Activated naive CD8-positive, alpha-beta T cell treated with anti-CD3 and anti-CD28 coated beads, Interleukin-2, amount 10 ng/mL, durations not matched to agents 7 days and 5 days (primary cell): ENCODE measurements around the gene DLEC1. TPM values are rescaled to one million over a fixed set of nuclear protein-coding genes. Genes with fewer than 3 reads are reported as not detected.

ENCODE experiments used
- ATAC-seq: fragments of 150-1000 bp; cut with Tn5 transposase; one replicate; pipeline ENCODE4 v1.10.0; 2021; ENCODE audit warnings: low read depth, moderate library complexity
- POLR2A ChIA-PET: fragments of 350-600 bp; sonication (Branson Sonifier 250); formaldehyde crosslinking; loops from one replicate; lab custom pipeline; 2021; ENCODE audit warnings: antibody characterized with exemption; lab: Charles Lee
- DNase-seq: peaks from one replicate; pipeline ENCODE4 v3.0.0; 2021
- H3K27ac Mint-ChIP-seq: one replicate; pipeline ENCODE4 v1.8.0; 2022; ENCODE audit warnings: mild to moderate bottlenecking, mixed read lengths
- H3K27me3 Mint-ChIP-seq: one replicate; pipeline ENCODE4 v1.8.0; 2022; ENCODE audit warnings: mild to moderate bottlenecking, moderate library complexity, mixed read lengths
- H3K36me3 Mint-ChIP-seq: one replicate; pipeline ENCODE4 v1.8.0; 2021; ENCODE audit warnings: mild to moderate bottlenecking, mixed read lengths
- H3K4me1 Mint-ChIP-seq: one replicate; pipeline ENCODE4 v1.8.0; 2021; ENCODE audit warnings: mixed read lengths
- H3K4me3 Mint-ChIP-seq: one replicate; pipeline ENCODE4 v1.8.0; 2022; ENCODE audit warnings: mild to moderate bottlenecking, moderate library complexity, mixed read lengths
- H3K9me3 Mint-ChIP-seq: one replicate; pipeline ENCODE4 v1.8.0; 2021; ENCODE audit warnings: mixed read lengths
- total RNA-seq, 2 experiments: library from RNA; stranded (reverse); gene quantifications; one replicate each; pipeline ENCODE4 v1.2.3, GENCODE V29; 2021

The DLEC1 gene, protein sequence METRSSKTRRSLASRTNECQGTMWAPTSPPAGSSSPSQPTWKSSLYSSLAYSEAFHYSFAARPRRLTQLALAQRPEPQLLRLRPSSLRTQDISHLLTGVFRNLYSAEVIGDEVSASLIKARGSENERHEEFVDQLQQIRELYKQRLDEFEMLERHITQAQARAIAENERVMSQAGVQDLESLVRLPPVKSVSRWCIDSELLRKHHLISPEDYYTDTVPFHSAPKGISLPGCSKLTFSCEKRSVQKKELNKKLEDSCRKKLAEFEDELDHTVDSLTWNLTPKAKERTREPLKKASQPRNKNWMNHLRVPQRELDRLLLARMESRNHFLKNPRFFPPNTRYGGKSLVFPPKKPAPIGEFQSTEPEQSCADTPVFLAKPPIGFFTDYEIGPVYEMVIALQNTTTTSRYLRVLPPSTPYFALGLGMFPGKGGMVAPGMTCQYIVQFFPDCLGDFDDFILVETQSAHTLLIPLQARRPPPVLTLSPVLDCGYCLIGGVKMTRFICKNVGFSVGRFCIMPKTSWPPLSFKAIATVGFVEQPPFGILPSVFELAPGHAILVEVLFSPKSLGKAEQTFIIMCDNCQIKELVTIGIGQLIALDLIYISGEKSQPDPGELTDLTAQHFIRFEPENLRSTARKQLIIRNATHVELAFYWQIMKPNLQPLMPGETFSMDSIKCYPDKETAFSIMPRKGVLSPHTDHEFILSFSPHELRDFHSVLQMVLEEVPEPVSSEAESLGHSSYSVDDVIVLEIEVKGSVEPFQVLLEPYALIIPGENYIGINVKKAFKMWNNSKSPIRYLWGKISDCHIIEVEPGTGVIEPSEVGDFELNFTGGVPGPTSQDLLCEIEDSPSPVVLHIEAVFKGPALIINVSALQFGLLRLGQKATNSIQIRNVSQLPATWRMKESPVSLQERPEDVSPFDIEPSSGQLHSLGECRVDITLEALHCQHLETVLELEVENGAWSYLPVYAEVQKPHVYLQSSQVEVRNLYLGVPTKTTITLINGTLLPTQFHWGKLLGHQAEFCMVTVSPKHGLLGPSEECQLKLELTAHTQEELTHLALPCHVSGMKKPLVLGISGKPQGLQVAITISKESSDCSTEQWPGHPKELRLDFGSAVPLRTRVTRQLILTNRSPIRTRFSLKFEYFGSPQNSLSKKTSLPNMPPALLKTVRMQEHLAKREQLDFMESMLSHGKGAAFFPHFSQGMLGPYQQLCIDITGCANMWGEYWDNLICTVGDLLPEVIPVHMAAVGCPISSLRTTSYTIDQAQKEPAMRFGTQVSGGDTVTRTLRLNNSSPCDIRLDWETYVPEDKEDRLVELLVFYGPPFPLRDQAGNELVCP (N-terminal part only)
- total RNA-seq = 1 to 10 TPM; 3.2 to 3.7 TPM

DNA sequence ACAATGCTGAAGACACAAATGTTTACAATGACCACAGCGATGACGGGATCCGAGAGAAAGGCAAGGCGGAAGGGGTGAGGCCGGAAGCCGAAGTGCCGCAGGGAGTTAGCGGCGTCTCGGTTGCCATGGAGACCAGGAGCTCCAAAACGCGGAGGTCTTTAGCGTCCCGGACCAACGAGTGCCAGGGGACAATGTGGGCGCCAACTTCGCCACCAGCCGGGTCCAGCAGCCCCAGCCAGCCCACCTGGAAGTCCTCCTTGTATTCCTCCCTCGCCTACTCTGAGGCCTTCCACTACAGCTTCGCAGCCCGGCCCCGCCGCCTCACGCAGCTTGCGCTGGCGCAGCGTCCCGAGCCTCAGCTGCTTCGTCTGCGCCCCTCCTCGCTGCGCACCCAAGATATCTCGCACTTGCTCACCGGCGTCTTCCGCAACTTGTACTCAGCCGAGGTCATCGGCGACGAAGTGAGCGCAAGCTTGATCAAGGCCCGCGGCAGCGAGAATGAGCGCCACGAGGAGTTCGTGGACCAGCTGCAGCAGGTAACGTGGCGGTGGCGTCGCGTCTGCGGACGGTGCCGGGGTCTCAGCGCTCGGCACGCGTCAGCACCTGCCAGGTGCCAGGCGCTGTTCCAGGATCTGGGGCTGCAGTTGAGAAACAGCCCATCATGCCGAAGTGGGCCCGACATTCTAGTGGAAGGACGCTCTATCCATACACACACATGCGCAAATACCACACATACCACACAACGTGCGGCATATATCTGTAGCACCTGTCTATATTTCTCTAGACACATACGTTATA is at the start of gene DLEC1:
Gene DLEC1, plus strand, starts transcription at position 108 of the 798 bp plus-strand sequence. Its CDS starts 18 bp downstream, at position 126.
- peak within 1 kb of the TSS; percentile 66 for H3K4me3 Mint-ChIP-seq
- POLR2A ChIA-PET = interaction anchor here (0.7 to 1.5 kb wide), 5 partner anchors 10 to 126 kb away, joined by 3 to 10 read pairs (median 7); partner anchors contain the start of genes ACAA1, OXSR1 and PLCD1
- peaks cover 7% of the 10 kb centered on the region for H3K9me3 Mint-ChIP-seq
- peak; percentile 70 for ATAC-seq
- no peaks in the 10 kb centered on the region for H3K27me3 Mint-ChIP-seq
- peaks cover 4% of the 10 kb centered on the region for H3K36me3 Mint-ChIP-seq
- H3K4me1 Mint-ChIP-seq = peaks cover 27% of the 10 kb centered on the region
- peak within 1 kb of the TSS; percentile 94 for H3K27ac Mint-ChIP-seq
- DNase-seq = peak; percentile 83

DNA sequence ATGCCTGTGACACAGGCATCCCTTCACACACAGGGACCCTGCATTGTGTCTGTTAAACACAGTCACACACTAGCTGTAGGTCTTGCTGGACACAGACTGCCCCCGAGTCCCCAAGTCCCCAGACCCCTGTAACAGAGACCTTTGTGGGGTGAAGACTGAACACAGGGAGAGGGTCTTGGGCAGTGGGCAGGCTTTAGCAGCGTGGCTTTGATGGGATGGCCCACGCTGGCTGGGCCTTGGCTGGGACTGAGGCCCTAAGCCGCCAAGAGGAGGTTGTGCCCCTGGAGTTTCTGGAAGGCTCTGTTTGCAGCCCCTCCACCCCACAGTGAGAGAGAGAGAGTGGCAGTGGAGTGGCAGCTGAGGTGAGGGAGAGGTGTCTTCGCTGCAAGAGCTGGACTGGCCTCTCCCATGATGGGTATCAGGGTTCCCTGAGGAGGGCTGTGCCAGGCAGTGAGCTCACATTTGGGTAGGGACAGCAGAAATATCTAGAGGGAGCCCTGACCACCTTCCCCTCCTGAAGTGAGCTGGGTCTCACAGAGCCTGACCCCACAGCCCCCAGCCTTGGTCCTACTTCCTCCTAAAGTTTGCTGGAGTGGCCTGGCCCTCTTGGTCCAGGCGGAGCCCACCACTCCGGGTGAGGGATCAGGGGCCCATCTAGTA is 49.1 kb upstream of the DLEC1 start:
- Mint-ChIP-seq H3K4me1 (peaks cover 10% of the 10 kb centered on the region), H3K4me3 (no peak overlapping the region), H3K27ac (no peak overlapping the region), H3K27me3 (no peaks in the 10 kb centered on the region), H3K36me3 (no peaks in the 10 kb centered on the region), H3K9me3 (no peaks in the 10 kb centered on the region)
- POLR2A ChIA-PET = no interaction called here
- ATAC-seq (no peak), DNase-seq (no peak)

DNA sequence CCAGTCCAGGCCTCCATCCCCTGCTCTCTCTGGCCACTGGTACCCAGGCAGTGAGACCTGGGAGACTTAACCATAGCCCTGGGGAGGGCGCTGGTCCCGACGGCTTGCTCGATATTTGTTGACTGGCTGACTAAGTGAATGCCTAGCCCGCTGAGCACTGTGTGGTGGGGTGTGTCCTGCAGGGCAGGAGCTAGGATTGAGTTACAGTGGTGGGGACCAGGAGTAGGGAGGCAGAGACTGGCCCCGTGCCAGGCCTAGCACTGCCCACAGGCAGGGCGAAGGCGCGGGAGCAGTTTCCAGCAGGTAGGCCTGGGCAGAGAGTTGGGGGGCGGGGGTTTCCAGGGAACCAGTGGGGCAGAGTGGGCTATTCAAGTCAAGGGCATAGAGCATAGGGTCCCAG is 48.5 kb upstream of the DLEC1 start, which contains the start of gene VILL:
Gene VILL, plus strand, starts transcription at position 260 of the 400 bp plus-strand sequence. CDS start 2,887 bp downstream, outside the sequence.
- peaks cover under 1% of the 10 kb centered on the region for H3K36me3 Mint-ChIP-seq
- ATAC-seq (no peak), DNase-seq (no peak)
- no peaks in the 10 kb centered on the region for H3K9me3 Mint-ChIP-seq
- POLR2A ChIA-PET = no interaction called here
- no peaks in the 10 kb centered on the region for H3K27me3 Mint-ChIP-seq
- H3K4me3 Mint-ChIP-seq = no peak within 1 kb of the TSS
- peaks cover 16% of the 10 kb centered on the region for H3K4me1 Mint-ChIP-seq
- H3K27ac Mint-ChIP-seq = no peak within 1 kb of the TSS

DNA sequence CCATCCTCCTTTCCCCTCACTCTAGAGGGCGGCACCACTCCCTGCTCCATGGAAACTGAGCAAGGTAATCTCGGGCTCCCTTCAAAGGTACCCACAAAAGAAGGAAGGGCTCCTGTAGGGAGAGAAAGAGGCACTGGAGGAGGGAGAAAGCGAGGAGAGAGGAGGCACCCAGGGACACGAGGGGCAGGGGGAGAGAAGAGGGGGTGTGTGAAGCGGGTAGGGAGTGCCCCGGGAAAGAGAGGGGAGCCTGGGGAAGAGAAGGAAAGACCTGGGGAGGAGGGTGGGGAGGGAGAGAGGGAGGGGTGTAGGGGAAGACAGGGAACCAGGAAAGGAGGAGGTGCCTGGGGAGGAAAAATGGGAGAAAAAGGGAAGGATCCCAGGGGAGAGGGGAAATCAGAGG is 47.9 kb upstream of the DLEC1 start:
- H3K4me1 Mint-ChIP-seq = peaks cover 22% of the 10 kb centered on the region
- H3K4me3 Mint-ChIP-seq = no peak overlapping the region
- peaks cover 6% of the 10 kb centered on the region for H3K36me3 Mint-ChIP-seq
- POLR2A ChIA-PET = no interaction called here
- no peak overlapping the region for H3K27ac Mint-ChIP-seq
- no peak for DNase-seq
- H3K27me3 Mint-ChIP-seq = no peaks in the 10 kb centered on the region
- no peaks in the 10 kb centered on the region for H3K9me3 Mint-ChIP-seq
- ATAC-seq = no peak

DNA sequence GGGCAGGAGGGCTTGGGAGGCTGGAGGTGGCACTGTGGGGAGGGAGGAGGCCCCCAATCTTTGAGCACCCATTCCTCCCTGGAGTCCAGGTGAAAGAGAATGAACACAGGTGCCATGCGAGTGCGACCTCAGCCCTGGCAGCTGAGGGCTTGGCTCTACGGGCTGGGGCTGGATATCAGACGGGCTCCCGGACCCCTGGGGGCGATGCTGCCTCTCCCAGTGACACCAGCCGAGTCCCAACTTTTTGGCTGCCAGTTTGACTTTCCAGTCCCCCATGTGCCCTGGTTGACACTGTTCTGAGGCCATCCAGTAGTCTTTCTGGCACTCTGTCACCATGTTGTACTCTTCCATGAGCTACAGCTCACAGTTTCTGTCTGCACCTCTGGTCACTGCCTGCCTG is 47.2 kb upstream of the DLEC1 start:
- Mint-ChIP-seq H3K9me3 (no peaks in the 10 kb centered on the region), H3K27me3 (no peaks in the 10 kb centered on the region), H3K4me3 (no peak overlapping the region), H3K36me3 (peaks cover 12% of the 10 kb centered on the region), H3K4me1 (peaks cover 29% of the 10 kb centered on the region), H3K27ac (peak overlapping the region; percentile 21)
- POLR2A ChIA-PET = no interaction called here
- no peak for ATAC-seq
- no peak for DNase-seq

DNA sequence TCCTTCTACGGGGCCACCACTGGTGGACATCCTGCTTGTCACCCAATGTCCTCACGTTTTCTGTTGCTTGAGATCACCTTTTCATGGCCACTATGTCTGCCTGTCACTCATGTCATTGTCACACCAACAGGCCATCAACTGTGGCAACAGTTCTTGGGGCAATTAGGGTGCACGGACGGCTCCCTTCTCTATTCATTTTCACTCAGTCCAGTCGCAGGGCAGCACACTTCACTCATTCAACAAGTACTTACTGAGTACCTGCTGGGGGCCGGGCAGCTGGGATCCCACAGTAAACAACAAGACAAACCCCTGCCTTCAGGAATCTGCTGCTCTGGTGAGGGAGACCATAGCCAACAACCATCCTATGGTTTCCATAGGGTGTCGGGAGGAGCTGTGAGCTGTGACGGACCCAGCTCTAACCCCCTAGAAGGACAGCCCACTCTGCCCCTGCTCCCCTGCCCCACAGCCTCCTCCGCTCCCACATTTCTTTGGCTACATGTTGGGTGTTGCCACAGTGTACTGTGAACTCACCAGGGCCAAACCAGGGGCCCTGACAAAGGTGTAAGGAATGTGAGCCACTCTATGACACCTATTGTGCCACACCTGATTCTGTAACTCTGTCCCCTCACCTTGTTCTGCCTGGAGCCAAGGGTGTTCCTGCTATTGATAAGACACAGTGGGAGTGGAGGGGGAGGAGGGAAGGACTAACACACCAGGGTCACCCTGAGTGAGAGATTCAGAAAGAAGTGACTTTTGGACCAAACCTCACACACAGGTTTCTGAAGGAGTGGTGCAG is 46.5 kb upstream of the DLEC1 start:
- no peaks in the 10 kb centered on the region for H3K27me3 Mint-ChIP-seq
- DNase-seq = no peak
- ATAC-seq = no peak
- peaks cover 31% of the 10 kb centered on the region for H3K4me1 Mint-ChIP-seq
- POLR2A ChIA-PET = no interaction called here
- no peaks in the 10 kb centered on the region for H3K9me3 Mint-ChIP-seq
- H3K4me3 Mint-ChIP-seq = no peak overlapping the region
- H3K27ac Mint-ChIP-seq = peak overlapping the region; percentile 42
- peaks cover 16% of the 10 kb centered on the region for H3K36me3 Mint-ChIP-seq

DNA sequence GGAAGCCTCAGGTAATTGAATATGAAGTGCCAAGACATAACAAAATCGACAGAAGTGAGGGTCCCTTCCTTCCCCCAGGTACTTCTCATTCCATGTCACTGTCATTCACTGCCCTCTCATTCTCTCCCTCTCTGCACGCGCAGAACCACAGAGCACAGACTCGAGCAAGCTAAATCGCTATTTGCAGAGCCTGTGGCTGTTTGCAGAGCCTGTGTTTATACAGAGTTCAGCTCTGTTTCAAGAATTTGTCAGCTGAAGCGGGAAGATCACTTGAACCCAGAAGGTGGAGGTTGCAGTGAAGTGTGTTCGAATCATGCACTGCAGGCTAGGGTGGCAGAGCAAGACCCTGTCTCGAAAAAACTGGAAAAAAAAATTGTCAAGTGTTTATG is 45.9 kb upstream of the DLEC1 start:
- H3K9me3 Mint-ChIP-seq = no peaks in the 10 kb centered on the region
- POLR2A ChIA-PET = interaction anchor here (1.3 kb wide), 1 partner anchor 18 kb away, joined by 3 read pairs; no protein-coding TSS in a partner anchor
- H3K4me1 Mint-ChIP-seq = peaks cover 34% of the 10 kb centered on the region
- H3K27me3 Mint-ChIP-seq = no peaks in the 10 kb centered on the region
- ATAC-seq = no peak
- no peak overlapping the region for H3K4me3 Mint-ChIP-seq
- no peak overlapping the region for H3K27ac Mint-ChIP-seq
- H3K36me3 Mint-ChIP-seq = peaks cover 16% of the 10 kb centered on the region
- DNase-seq = no peak

DNA sequence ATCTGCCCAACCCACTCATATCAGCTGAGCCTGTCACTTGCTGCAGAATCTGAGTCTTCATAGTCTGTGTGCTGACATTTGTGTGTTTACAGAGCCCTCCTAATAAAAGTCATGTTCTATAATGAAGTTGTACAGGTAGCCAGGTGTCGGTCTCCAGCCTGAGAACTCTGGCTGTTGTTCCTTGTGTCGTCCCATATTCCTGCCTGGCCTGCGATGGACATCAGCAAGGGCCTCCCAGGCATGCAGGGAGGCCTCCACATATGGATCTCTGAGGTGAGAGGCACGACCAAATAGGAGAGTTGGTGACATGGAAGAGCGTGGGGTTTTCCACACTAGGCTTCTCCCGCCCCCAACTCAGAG is 45.6 kb upstream of the DLEC1 start:
- peaks cover 37% of the 10 kb centered on the region for H3K4me1 Mint-ChIP-seq
- H3K27ac Mint-ChIP-seq = peak overlapping the region; percentile 96
- H3K9me3 Mint-ChIP-seq = no peaks in the 10 kb centered on the region
- peaks cover 16% of the 10 kb centered on the region for H3K36me3 Mint-ChIP-seq
- peak overlapping the region; percentile 90 for H3K4me3 Mint-ChIP-seq
- ATAC-seq (no peak), DNase-seq (no peak)
- no peaks in the 10 kb centered on the region for H3K27me3 Mint-ChIP-seq
- POLR2A ChIA-PET = interaction anchor here (1.3 kb wide), 1 partner anchor 19 kb away, joined by 3 read pairs; no protein-coding TSS in a partner anchor

DNA sequence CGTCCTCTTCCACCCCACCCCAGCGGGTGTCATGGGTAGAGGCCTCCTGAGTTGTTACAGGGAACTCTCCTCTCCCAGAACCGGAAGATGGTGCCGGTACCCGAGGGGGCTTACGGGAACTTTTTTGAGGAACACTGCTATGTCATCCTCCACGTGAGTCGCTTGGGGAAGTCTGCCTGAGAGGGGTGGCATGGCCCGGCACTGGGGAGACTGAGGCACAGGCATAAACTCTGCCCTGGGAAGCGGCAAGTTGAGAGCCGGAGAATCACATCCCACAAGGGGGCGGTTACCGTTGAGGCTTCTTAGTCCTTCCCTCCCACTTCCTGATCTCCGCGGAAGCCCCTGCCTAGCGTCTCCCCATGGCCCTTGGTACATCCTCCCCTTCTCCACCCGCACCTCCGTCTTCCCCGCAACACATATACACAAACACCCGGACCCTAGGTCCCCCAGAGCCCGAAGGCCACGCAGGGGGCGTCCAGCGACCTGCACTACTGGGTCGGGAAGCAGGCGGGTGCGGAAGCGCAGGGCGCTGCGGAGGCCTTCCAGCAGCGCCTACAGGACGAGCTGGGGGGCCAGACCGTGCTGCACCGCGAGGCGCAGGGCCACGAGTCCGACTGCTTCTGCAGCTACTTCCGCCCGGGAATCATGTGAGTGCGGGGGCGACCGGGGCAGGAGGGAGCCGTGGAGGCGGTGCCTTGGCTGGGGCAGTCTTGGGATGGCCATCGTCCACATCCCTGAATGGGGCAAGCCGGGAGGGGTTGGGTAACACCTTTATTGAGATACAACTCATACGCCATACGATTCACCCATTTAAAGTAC is 45.0 kb upstream of the DLEC1 start:
- Mint-ChIP-seq H3K9me3 (no peaks in the 10 kb centered on the region), H3K4me1 (peaks cover 41% of the 10 kb centered on the region), H3K4me3 (peak overlapping the region; percentile 90), H3K36me3 (peaks cover 16% of the 10 kb centered on the region), H3K27ac (peak overlapping the region; percentile 96), H3K27me3 (no peaks in the 10 kb centered on the region)
- ATAC-seq (peak; percentile 62), DNase-seq (peak; percentile 79)
- POLR2A ChIA-PET = interaction anchor here (0.6 to 1.3 kb wide), 4 partner anchors 17 to 143 kb away, joined by 3 to 5 read pairs (median 4); partner anchors contain the start of gene ACAA1

DNA sequence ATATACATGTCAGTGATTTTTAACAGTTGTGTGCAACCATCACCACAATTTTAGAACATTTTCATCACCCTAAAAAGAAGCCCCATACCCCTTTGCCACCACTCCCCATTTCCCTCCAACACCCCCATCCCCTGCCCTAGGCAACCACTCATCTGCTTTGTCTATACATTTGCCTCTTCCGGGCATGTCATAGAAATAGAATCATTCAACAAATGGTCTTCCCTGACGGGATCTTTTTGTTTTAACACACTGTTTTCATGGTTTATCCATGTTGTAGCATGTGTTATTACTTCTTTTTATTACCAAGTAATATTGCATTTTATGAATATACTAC is 44.4 kb upstream of the DLEC1 start:
- H3K9me3 Mint-ChIP-seq = no peaks in the 10 kb centered on the region
- no peak for DNase-seq
- peak overlapping the region; percentile 90 for H3K4me3 Mint-ChIP-seq
- peaks cover 21% of the 10 kb centered on the region for H3K36me3 Mint-ChIP-seq
- H3K27ac Mint-ChIP-seq = peak overlapping the region; percentile 96
- ATAC-seq = no peak
- H3K4me1 Mint-ChIP-seq = peaks cover 47% of the 10 kb centered on the region
- POLR2A ChIA-PET = interaction anchor here (0.7 to 1.1 kb wide), 2 partner anchors 139 to 142 kb away, joined by 3 to 4 read pairs; partner anchors contain the start of gene ACAA1
- H3K27me3 Mint-ChIP-seq = no peaks in the 10 kb centered on the region
